ENCODE data around the gene EML4.

DNA sequence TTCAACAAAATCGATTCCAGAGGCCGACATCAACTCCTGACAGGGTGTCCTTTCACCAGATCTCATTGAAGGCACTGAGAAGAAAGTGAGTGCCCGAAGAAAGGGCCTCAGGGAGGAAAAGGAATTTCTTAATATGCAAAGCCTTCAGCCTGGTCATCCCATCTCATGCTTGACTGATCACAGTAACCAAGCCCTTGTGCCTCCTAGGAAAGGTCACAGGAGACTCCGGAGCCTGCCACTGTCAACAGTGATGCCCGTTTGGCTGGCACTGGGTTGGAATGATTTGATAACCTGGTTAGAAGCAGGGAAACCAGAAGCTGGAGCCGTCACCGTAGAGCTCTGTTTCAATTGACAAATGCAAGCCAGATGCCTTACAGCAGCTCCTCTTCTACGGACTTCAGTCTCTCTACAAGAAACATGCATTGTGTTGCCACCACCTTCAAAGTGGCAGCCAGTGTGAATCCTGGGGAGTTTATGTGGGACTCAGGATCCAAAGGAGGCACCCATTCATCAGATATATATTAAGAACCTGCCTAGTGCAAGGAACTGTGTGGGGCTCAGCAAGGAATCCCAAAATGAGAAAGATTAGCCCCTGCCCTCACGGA lies 167.3 kb downstream of the EML4 start:
- TF ChIP-seq ZNF324 (CRISPR knock-in tag; IDR thresholded peaks at IDR 0.05) = no peak
- TF ChIP-seq JUN (IDR thresholded peaks at IDR 0.05; ENCODE audit: borderline replicate concordance, low read depth, low read length) = no peak
- TF ChIP-seq JUN (CRISPR knock-in tag; IDR thresholded peaks at IDR 0.05; ENCODE audit: borderline replicate concordance) = no peak
- TF ChIP-seq, protein P1, sequence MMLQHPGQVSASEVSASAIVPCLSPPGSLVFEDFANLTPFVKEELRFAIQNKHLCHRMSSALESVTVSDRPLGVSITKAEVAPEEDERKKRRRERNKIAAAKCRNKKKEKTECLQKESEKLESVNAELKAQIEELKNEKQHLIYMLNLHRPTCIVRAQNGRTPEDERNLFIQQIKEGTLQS (IDR thresholded peaks at IDR 0.05) = no peak
- TF ChIP-seq, protein P1 (CRISPR knock-in tag; conservative IDR thresholded peaks at IDR 0.05) = no peak
- no peak for TF ChIP-seq NFIC (IDR thresholded peaks at IDR 0.05)
- TF ChIP-seq HNRNPH1 (optimal IDR thresholded peaks at IDR 0.05; ENCODE audit: low read depth, low read length) = no peak
- TF ChIP-seq PYGO2 (tag; IDR thresholded peaks at IDR 0.05) = no peak
- no peak for TF ChIP-seq EZH2 (IDR thresholded peaks at IDR 0.05; ENCODE audit: borderline replicate concordance, low read depth, low read length)
- TF ChIP-seq, protein P2, sequence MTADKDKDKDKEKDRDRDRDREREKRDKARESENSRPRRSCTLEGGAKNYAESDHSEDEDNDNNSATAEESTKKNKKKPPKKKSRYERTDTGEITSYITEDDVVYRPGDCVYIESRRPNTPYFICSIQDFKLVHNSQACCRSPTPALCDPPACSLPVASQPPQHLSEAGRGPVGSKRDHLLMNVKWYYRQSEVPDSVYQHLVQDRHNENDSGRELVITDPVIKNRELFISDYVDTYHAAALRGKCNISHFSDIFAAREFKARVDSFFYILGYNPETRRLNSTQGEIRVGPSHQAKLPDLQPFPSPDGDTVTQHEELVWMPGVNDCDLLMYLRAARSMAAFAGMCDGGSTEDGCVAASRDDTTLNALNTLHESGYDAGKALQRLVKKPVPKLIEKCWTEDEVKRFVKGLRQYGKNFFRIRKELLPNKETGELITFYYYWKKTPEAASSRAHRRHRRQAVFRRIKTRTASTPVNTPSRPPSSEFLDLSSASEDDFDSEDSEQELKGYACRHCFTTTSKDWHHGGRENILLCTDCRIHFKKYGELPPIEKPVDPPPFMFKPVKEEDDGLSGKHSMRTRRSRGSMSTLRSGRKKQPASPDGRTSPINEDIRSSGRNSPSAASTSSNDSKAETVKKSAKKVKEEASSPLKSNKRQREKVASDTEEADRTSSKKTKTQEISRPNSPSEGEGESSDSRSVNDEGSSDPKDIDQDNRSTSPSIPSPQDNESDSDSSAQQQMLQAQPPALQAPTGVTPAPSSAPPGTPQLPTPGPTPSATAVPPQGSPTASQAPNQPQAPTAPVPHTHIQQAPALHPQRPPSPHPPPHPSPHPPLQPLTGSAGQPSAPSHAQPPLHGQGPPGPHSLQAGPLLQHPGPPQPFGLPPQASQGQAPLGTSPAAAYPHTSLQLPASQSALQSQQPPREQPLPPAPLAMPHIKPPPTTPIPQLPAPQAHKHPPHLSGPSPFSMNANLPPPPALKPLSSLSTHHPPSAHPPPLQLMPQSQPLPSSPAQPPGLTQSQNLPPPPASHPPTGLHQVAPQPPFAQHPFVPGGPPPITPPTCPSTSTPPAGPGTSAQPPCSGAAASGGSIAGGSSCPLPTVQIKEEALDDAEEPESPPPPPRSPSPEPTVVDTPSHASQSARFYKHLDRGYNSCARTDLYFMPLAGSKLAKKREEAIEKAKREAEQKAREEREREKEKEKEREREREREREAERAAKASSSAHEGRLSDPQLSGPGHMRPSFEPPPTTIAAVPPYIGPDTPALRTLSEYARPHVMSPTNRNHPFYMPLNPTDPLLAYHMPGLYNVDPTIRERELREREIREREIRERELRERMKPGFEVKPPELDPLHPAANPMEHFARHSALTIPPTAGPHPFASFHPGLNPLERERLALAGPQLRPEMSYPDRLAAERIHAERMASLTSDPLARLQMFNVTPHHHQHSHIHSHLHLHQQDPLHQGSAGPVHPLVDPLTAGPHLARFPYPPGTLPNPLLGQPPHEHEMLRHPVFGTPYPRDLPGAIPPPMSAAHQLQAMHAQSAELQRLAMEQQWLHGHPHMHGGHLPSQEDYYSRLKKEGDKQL (CRISPR knock-in tag; IDR thresholded peaks at IDR 0.05; ENCODE audit: borderline replicate concordance) = no peak
- no peak for TF ChIP-seq MXI1 (IDR thresholded peaks at IDR 0.05; ENCODE audit: low read depth, low read length)
- no peak for TF ChIP-seq POLR2A (conservative IDR thresholded peaks at IDR 0.05)
- no peak for TF ChIP-seq ZNF140 (CRISPR knock-in tag; IDR thresholded peaks at IDR 0.05)
